BJ (cell line): ENCODE data around the gene CACNA2D3. TPM values are rescaled to one million over a fixed set of nuclear protein-coding genes. Genes with fewer than 3 reads are reported as not detected.

Experiments used
- CTCF ChIA-PET: fragments of 350-600 bp; formaldehyde crosslinking; extraction: SDS; loops from one replicate; lab custom pipeline; 2021; ENCODE audit warnings: antibody characterized with exemption, inconsistent platforms; lab: Yijun Ruan, JAX
- POLR2A ChIA-PET: fragments of 300-600 bp; sonication (Branson Sonifier 250); formaldehyde crosslinking; extraction: SDS; loops from one replicate; lab custom pipeline; 2021; ENCODE audit warnings: antibody characterized with exemption; lab: Charles Lee
- DNase-seq: peaks from one replicate; pipeline ENCODE4 v3.0.0-alpha.2; 2011; ENCODE audit warnings: low read depth
- H3K27me3 ChIP-seq: 2 replicates; pipeline ENCODE4 v1.6.0; 2011; ENCODE audit warnings: low read length; ENCODE audit not compliant: control insufficient read depth, insufficient read depth
- H3K36me3 ChIP-seq: 2 replicates; pipeline ENCODE4 v1.5.1; 2011; ENCODE audit warnings: low read length; ENCODE audit not compliant: control insufficient read depth, insufficient read depth
- H3K4me3 ChIP-seq: 2 replicates; pipeline ENCODE4 v1.5.1; 2011; ENCODE audit warnings: low read depth, mild to moderate bottlenecking, control low read depth, low read length
- CTCF ChIP-seq: IDR thresholded peaks from 2 replicates; pipeline ENCODE4 v1.5.1; 2011; ENCODE audit warnings: low read depth, mild to moderate bottlenecking, control low read depth, inconsistent platforms, low read length, moderate library complexity; ENCODE audit not compliant: insufficient read depth
- polyA plus RNA-seq: library from polyadenylated mRNA; depleted of rRNA; stranded (reverse); fragments of >200 nt; gene quantifications from 2 replicates; pipeline ENCODE4 v1.2.3, GENCODE V29; 2011

Gene CACNA2D3
- polyA plus RNA-seq, 1 experiment = 0.56 TPM

- CTCF ChIA-PET = interaction anchor here (0.7 to 2.9 kb wide), 7 partner anchors 10 to 217 kb away, joined by 3 to 16 read pairs (median 4); no protein-coding TSS in a partner anchor
- no peak for DNase-seq
- Histone ChIP-seq H3K4me3 (no peak overlapping the region), H3K36me3 (no peaks in the 10 kb centered on the region), H3K27me3 (no peaks in the 10 kb centered on the region)
- POLR2A ChIA-PET = no interaction called here
- no peak for TF ChIP-seq CTCF
Measured at GRCh38 chr3:54949491-54950044, 827.2 kb downstream of the CACNA2D3 start.

GRCh38 chr3:54950391-54951003 is 828.1 kb downstream of the CACNA2D3 start:
- DNase-seq = no peak
- no peaks in the 10 kb centered on the region for H3K27me3 ChIP-seq
- no peaks in the 10 kb centered on the region for H3K36me3 ChIP-seq
- CTCF ChIA-PET = interaction anchor here (0.7 to 2.9 kb wide), 7 partner anchors 10 to 241 kb away, joined by 3 to 16 read pairs (median 5); no protein-coding TSS in a partner anchor
- POLR2A ChIA-PET = no interaction called here
- no peak for TF ChIP-seq CTCF
- H3K4me3 ChIP-seq = no peak overlapping the region

- TF ChIP-seq CTCF = peak; percentile 85
- DNase-seq = peak; percentile 50
- Histone ChIP-seq H3K4me3 (no peak overlapping the region), H3K36me3 (no peaks in the 10 kb centered on the region), H3K27me3 (no peaks in the 10 kb centered on the region)
- ChIA-PET CTCF (interaction anchor here (0.8 to 2.5 kb wide), 6 partner anchors 53 to 240 kb away, joined by 3 to 5 read pairs (median 3); no protein-coding TSS in a partner anchor), POLR2A (no interaction called here)
Measured at GRCh38 chr3:54951405-54951804, 829.1 kb downstream of the CACNA2D3 start.

- ChIA-PET CTCF (interaction anchor here (0.9 to 3.4 kb wide), 9 partner anchors 12 to 244 kb away, joined by 3 to 16 read pairs (median 4); no protein-coding TSS in a partner anchor), POLR2A (interaction anchor here (0.6 to 0.8 kb wide), 5 partner anchors 34 to 555 kb away, joined by 3 to 5 read pairs (median 3); no protein-coding TSS in a partner anchor)
- peak; percentile 31 for TF ChIP-seq CTCF
- H3K27me3 ChIP-seq = no peaks in the 10 kb centered on the region
- H3K4me3 ChIP-seq = no peak overlapping the region
- no peaks in the 10 kb centered on the region for H3K36me3 ChIP-seq
- peak; percentile 97 for DNase-seq
Measured at GRCh38 chr3:54954022-54954421, 831.7 kb downstream of the CACNA2D3 start.

- no peak for TF ChIP-seq CTCF
- Histone ChIP-seq H3K4me3 (no peak overlapping the region), H3K27me3 (no peaks in the 10 kb centered on the region), H3K36me3 (no peaks in the 10 kb centered on the region)
- no peak for DNase-seq
- POLR2A ChIA-PET = interaction anchor here (0.6 to 0.8 kb wide), 5 partner anchors 34 to 555 kb away, joined by 3 to 5 read pairs (median 3); no protein-coding TSS in a partner anchor
- CTCF ChIA-PET = interaction anchor here (0.6 to 3.4 kb wide), 11 partner anchors 11 to 767 kb away, joined by 3 to 16 read pairs (median 3); no protein-coding TSS in a partner anchor
Measured at GRCh38 chr3:54954521-54954920, 832.2 kb downstream of the CACNA2D3 start.
